NOMO-1 treated with dmso at 0.1 percent for 144 hours (cell line): ENCODE results near the gene FMNL2.
"Not testable (repeated sequence)": the region's sequence is repeated elsewhere in the genome, so short reads cannot be mapped to it uniquely, and the experiment has no call there.

Experiments
- DNase-seq: peaks from one replicate; lab custom pipeline; 2025; ENCODE audit not compliant: unreplicated experiment; lab: John Stamatoyannopoulos, UW

The FMNL2 gene

DNA sequence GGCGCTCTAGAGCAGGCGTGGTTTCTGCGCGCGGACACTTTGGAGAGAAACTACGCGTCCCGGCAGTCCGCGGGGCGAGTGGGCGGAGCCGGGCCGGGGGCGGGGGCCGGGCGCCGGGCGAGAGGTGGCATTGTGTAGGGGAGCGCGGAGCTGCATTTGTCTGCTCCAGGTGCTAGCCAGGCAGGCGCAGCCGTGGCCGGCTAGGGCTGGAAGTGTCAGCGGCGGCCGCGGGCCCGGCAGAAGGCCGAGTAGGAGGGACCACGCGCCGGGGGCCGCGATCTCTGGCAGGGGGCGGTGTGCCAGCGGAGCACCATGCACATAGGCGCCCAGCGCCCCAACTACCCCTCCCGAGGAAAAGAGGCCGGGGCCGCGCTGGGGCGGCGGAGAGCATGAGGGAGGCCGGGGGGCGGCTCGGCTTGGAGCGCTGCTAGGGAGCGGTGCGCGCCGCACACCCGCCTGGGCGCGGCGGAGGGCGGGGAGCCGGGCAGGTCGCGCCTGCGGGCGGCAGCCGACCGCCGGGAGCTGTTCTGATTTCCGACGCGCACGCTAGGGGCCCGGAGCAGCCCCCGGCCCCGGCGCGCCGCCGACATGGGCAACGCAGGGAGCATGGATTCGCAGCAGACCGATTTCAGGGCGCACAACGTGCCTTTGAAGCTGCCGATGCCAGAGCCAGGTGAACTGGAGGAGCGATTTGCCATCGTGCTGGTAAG lies at the start of gene FMNL2:
FMNL2 (plus strand) TSS at position 159 of the 710 bp plus-strand sequence.
- peak; percentile 43 for DNase-seq

DNA sequence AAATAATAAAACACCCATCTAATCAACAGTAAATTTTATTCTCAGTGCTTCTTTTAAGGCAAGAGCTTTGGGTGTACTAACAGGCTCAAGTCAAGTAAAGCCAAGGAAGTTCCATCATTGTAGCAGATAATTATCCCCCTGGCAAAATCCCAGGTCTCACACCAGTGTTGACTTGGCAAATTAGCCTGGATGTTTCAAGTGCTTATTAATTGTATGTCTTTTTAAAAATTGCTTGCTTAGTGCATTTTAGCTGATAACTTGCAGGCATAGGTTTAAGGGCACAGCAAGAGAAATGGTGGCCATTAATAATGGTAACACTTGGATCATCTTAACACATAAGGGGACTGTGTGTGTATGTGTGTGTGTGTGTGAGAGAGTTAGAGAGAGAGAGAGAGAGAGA lies 42.0 kb upstream of the FMNL2 start:
- DNase-seq, result no peak

- DNase-seq, result no peak
Observed at GRCh38 chr2:152297715-152298114, 37.3 kb upstream of the FMNL2 start.

DNA sequence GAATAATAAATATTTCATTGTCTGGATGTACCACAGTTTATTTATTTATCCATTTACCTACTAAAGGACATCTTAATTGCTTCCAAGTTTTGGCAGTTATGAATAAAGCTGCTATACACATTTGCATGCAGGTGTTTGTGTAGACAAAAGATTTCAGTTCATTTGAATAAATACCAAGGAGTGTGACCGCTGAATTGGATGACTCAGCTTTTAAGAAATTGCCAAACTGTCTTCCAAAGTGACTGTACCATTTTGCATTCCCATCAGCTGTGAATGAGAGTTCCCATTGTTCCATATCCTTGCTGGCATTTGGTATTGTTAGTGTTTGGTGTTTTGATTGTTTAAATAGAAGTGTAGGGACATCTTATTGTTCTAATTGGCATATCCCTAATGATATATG lies 36.2 kb upstream of the FMNL2 start:
- no peak for DNase-seq

GRCh38 chr2:152301131-152301530 lies 33.8 kb upstream of the FMNL2 start:
- no peak for DNase-seq

- no peak for DNase-seq
Observed at GRCh38 chr2:152303951-152304350, 31.0 kb upstream of the FMNL2 start.

- DNase-seq, result no peak
Observed at GRCh38 chr2:152304836-152305235, 30.1 kb upstream of the FMNL2 start.

DNA sequence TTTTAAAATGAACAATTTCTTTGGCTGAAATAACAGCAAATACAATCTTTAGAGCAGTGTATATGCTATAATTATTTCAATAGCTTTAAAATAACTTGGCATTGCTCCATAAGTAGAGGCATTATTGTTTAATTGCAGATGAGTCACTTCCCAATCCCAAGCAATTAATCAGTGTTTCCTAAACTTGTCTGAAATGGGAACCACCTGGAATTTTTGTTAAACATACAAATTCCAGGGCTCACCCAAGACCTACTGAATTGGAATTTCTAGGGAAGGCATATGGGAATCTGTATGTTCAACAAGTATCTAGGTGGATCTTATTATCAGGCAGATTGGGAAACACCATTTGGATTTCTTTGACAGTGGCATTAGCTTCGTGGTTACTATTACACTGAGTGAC lies 27.1 kb upstream of the FMNL2 start:
- DNase-seq, result no peak

DNA sequence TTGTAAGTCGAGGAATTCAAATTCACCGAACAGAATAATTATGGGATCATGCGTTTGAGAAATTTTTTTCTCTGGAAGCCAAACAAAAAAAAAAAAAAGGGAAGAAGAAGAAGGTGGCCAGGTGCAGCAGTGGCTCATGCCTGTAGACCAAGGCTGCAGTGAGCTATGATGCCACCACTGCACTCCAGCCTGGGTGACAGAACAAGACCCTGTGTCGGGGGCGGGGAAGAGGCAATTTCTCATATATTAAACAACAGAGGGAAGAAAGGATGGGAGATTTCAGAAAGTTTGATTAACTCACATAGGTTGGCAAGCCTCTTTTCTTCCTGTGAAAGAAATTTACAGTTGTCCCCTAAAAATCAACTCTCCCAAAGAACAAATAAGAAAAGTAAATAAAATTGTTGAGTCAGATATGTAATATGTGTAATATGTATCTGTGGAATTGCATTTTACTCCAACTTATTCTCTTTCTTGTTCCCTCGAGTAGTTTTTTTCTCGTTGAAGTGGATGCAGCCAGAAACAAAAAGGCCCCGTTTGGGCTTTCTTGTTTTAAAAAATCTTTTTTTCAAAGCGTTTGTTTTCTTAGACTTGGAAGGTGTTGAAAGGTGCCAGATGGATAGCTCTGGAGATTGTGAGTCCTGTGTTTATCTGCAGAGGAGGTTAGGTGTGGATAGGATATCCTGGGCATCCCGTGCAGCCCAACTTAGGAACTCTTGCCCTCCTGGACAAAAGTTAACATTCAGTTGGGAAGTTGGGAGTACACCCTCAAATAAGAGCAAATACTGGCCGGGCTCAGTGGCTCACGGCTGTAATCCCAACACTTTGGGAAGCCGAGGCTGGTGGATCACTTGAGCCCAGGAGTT lies 25.4 kb upstream of the FMNL2 start:
- DNase-seq, result no peak

- DNase-seq, result no peak
Observed at GRCh38 chr2:152319822-152320570, 15.0 kb upstream of the FMNL2 start.

- DNase-seq, result no peak
Observed at GRCh38 chr2:152320814-152321213, 14.2 kb upstream of the FMNL2 start.

DNA sequence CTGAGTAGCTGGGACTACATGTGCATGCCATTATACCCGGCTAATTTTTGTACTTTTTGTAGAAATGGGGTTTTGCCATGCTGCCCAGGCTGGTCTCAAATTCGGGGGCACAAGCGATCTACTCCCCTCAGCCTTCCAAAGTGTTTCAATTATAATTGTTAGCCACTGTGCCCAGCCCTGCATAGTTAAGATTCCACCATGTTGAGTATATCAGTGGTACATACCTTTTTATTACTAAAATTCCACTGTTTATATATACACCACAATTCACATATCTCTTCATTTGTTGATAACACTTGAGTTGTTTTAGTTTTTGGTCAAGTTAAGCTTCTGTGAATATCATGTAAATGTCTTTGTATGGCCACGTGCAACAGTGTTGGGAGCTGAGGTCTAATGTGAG lies 12.8 kb upstream of the FMNL2 start:
- no peak for DNase-seq

- not testable (repeated sequence) for DNase-seq
Observed at GRCh38 chr2:152325126-152325525, 9.8 kb upstream of the FMNL2 start.

GRCh38 chr2:152326710-152327109 lies 8.3 kb upstream of the FMNL2 start:
- DNase-seq, result no peak

- no peak for DNase-seq
Observed at GRCh38 chr2:152328013-152328412, 7.0 kb upstream of the FMNL2 start.

DNA sequence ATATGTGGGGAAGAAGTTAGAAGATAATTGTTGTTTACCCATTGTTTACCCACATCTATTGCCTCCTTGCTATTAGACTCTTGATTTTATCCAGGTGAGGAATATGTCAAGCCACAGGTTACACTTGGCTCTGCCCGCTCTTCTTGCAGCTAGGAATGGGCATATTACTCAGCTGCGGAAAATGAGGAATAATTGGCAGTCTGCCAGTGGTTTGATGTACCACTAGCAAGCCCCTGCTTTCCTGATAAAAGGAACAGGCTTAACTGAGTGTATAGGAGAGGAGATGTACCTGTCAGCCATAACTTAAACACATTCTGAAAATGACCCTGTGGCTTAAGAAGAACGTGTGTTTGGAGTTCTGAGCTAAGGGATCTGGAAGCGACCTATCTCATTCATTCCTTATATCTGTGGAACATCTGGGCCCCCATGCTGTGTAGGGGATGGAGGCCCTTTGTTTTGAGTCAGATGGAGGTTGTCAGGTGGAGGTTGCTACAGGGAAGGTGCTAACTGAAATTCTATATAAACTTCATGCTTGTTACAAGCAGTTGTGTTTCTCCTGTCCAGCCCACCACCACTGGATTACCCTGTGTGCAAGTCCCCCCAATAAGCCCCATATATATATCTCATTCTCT lies 4.6 kb upstream of the FMNL2 start:
- no peak for DNase-seq

- DNase-seq, result no peak
Observed at GRCh38 chr2:152334701-152335015, 316 bp upstream of the FMNL2 start.

GRCh38 chr2:152335726-152336118 lies 748 bp downstream of the FMNL2 start:
- DNase-seq, result no peak

DNA sequence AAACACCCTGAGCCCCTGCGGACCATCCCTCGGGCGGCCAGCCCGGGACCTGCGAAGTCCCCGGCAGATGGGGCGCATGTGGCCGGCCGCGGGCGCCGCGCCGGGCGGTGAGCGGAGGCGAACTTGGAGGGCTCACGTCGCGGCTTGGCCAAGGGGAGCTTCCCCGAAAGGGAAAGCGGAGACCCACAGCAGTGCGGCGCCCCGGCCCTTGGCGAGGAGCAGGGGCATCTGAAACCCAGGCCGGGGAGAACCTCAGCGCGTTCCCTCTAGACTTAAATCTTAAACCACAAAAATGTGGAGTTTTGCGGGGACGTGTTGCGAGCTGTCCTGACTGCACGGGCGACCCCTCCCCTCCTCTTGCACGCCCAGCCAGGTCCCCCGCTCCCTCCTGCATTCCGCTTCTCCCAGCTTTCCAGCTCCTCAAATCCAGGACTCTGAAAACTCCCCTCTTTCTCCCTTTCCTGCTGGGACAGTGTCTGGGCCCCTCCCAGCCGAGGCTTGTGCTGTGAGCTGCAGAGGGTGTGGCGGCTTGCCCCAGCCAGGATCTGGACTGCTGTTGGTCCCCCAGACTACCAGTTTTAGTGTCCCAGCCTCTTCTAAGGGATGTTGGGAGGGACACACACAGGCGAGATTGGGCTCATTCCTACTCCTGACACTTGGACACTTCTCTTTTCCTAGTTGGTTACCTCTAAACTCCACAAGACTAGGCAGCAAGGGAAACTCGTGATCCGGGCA lies 1.3 kb downstream of the FMNL2 start:
- peak; percentile 8 for DNase-seq

- no peak for DNase-seq
Observed at GRCh38 chr2:152336854-152337510, 2.0 kb downstream of the FMNL2 start.
